HL-60/S4 treated with phorbol 12-myristate 13-acetate at 8.2 ng/mL for 4 days and 3 days (cell line): ENCODE data around the gene REG1B.
"Not testable (repeated sequence)": the region's sequence is repeated elsewhere in the genome, so short reads cannot be mapped to it uniquely, and the experiment has no call there.

ENCODE experiments used
- in situ Hi-C: fragments of 300-500 bp; cut with MboI; formaldehyde crosslinking; loops from 2 replicates; pipeline ENCODE4 v1.15.0; 2022; ENCODE audit warnings: low sequenced_read_pairs

Gene REG1B

GRCh38 chr2:79085382-79085781 lies 2.4 kb downstream of the REG1B start:
- in situ Hi-C loops = no loop called here

- in situ Hi-C loops = no loop called here
Measured at GRCh38 chr2:79084495-79085135, 3.2 kb downstream of the REG1B start.

DNA sequence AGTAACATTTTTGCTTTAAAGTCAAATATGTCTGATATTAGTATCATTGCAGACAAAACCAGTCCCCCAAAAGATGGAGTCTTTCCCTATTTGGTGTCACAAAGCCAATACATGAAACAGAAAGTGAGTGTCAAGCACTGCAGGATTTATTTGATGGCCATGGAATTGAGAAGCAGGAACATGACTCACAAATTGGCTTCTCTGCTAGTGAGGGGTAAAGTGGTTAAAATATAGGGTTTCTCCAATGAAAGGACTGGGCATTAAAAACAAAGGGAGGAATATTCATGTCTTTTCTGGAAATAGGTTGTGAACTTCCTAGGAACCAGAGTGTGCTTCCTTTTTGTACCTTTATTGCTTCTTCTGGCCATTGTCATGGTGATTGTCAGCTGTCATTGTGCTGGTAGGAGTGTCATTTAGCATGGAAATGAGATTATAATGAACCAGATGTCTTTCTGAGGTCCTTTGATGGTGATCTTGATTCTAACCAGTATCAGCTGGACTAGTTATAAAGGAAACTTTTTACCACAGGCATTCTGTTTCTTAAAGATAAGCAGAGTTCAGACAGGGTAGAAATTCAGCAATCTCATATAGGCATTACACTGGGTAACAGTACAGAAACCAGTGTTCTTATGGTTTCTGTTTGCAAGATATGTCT lies 4.1 kb downstream of the REG1B start:
- in situ Hi-C loops = no loop called here

- in situ Hi-C loops = no loop called here
Measured at GRCh38 chr2:79082987-79083386, 4.8 kb downstream of the REG1B start.

DNA sequence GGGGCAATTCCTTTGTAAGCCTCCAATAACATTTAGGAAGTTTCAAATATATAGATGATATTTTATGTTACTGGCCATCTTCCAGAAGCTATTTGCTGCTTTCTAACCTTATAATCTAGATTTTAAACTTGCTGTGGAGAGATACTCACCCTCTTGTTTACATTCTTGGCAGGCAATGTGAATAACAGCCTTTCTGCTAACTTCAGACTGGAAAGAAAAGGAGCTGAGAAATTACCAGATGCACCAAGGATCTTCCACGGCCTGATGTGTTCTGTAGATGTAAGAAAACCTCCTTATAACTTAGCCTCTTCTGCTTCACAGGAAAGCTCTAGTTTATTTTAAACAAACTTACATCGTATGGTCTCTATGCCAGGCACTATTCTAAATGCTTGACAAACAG lies 16.7 kb downstream of the REG1B start:
- in situ Hi-C loops = no loop called here

DNA sequence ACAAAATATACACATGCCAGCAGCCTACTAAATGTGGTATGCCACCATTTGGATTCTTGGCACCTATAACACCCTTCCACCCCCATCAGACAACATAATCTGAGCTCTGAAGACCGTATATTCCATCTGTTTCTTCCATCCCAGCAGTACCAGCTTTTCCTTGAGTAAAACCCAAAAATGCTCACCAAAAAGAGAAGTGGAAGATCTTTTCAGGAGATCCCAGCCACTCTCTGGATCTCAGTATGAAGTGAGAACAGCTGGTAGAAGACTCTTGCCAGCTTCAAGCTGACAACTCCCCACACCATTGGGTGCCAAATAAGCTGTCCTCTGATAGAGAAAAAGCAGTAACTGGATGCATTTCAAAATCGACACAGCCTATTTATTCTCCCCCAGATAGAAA lies 22.6 kb downstream of the REG1B start:
- in situ Hi-C loops = no loop called here

DNA sequence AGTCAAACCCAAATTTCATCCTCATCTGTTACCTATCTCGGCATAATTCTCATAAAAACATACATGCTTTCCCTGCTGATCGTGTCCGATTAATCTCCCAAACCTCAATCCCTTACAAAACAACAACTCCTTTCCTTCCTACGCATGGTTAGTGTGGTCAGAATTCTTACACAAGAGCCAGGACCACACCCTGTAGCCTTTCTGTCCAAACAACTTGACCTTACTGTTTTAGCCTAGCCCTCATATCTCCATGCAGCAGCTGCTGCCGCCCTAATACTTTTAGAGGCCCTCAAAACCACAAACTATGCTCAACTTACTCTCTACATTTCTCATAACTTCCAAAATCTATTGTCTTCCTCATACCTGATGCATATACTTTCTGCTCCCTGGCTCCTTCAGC lies 33.0 kb downstream of the REG1B start:
- in situ Hi-C loops = not testable (repeated sequence)

GRCh38 chr2:79053486-79053885 lies 34.3 kb downstream of the REG1B start:
- in situ Hi-C loops = not testable (repeated sequence)

- in situ Hi-C loops = no loop called here
Measured at GRCh38 chr2:79041032-79041448, 46.8 kb downstream of the REG1B start.

- in situ Hi-C loops = no loop called here
Measured at GRCh38 chr2:79039944-79040343, 47.8 kb downstream of the REG1B start.
